NB4 (cell line): ENCODE measurements around the gene NTSR1.

Experiments
- POLR2A ChIP-seq: IDR thresholded peaks from 2 replicates; pipeline ENCODE4 v1.6.1; 2011; ENCODE audit warnings: mild to moderate bottlenecking; ENCODE audit not compliant: insufficient read length; ENCODE audit errors: extremely low read depth
- TF ChIP-seq, protein P1 (sequence below): IDR thresholded peaks from one replicate; pipeline ENCODE4 v1.5.1; 2012; ENCODE audit warnings: low read depth, low read length

GRCh38 chr20:62770916-62771315 is 62.3 kb downstream of the NTSR1 start:
- TF ChIP-seq POLR2A, result no peak
- TF ChIP-seq, protein P1, sequence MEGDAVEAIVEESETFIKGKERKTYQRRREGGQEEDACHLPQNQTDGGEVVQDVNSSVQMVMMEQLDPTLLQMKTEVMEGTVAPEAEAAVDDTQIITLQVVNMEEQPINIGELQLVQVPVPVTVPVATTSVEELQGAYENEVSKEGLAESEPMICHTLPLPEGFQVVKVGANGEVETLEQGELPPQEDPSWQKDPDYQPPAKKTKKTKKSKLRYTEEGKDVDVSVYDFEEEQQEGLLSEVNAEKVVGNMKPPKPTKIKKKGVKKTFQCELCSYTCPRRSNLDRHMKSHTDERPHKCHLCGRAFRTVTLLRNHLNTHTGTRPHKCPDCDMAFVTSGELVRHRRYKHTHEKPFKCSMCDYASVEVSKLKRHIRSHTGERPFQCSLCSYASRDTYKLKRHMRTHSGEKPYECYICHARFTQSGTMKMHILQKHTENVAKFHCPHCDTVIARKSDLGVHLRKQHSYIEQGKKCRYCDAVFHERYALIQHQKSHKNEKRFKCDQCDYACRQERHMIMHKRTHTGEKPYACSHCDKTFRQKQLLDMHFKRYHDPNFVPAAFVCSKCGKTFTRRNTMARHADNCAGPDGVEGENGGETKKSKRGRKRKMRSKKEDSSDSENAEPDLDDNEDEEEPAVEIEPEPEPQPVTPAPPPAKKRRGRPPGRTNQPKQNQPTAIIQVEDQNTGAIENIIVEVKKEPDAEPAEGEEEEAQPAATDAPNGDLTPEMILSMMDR, result no peak
